Measurements from ENCODE around the gene CDK5RAP3.

- TF ChIP-seq CTCF (conservative IDR thresholded peaks at IDR 0.05; ENCODE audit: low read length) (no peak), EZH2phosphoT487 (IDR thresholded peaks at IDR 0.05; ENCODE audit: borderline replicate concordance) (no peak)
These were observed 45.9 kb upstream of the CDK5RAP3 start for GRCh38 chr17:47924785-47925677.

Data from Loucy (cell line).